GM12874 (cell line): Measurements from ENCODE around the gene ABCG4.

Source experiments
- TF ChIP-seq, protein P1 (sequence below): IDR thresholded peaks from 2 replicates; pipeline ENCODE4 v1.5.1; 2011; ENCODE audit warnings: low read depth, mild to moderate bottlenecking, control low read depth, low read length, moderate library complexity; ENCODE audit not compliant: insufficient read depth

Gene ABCG4

DNA sequence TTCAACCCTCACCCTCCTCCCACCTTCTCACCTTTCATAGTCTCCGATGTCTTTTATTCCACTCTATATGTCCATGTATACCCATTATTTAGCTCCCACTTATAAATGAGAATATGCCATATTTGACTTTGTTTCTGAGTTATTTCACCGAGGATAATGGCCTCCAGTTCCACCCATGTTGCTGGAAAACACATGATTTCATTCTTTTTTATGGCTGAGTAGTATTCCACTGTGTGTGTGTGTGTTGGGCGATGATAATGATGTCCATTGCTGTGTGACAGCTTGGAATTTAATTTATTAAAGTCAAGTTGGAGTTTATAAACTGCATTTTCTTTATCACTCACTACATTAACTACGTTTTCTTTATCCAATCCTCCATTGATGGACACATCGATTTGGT is 30.6 kb upstream of the ABCG4 start:
- TF ChIP-seq, protein P1, sequence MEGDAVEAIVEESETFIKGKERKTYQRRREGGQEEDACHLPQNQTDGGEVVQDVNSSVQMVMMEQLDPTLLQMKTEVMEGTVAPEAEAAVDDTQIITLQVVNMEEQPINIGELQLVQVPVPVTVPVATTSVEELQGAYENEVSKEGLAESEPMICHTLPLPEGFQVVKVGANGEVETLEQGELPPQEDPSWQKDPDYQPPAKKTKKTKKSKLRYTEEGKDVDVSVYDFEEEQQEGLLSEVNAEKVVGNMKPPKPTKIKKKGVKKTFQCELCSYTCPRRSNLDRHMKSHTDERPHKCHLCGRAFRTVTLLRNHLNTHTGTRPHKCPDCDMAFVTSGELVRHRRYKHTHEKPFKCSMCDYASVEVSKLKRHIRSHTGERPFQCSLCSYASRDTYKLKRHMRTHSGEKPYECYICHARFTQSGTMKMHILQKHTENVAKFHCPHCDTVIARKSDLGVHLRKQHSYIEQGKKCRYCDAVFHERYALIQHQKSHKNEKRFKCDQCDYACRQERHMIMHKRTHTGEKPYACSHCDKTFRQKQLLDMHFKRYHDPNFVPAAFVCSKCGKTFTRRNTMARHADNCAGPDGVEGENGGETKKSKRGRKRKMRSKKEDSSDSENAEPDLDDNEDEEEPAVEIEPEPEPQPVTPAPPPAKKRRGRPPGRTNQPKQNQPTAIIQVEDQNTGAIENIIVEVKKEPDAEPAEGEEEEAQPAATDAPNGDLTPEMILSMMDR = no peak

- TF ChIP-seq, protein P1 = no peak
Measured at GRCh38 chr11:119118946-119119345, 29.9 kb upstream of the ABCG4 start.

- TF ChIP-seq, protein P1 = no peak
Measured at GRCh38 chr11:119120639-119121007, 28.2 kb upstream of the ABCG4 start.

- TF ChIP-seq, protein P1 = no peak
Measured at GRCh38 chr11:119121008-119121810, 27.6 kb upstream of the ABCG4 start, which contains the start of gene HINFP. TSS of gene HINFP (plus strand) at chr11:119121580. CDS start at chr11:119126945, 5,365 bp downstream.

GRCh38 chr11:119121811-119122124 is 27.1 kb upstream of the ABCG4 start:
- TF ChIP-seq, protein P1 = no peak

GRCh38 chr11:119125821-119126220 is 23.0 kb upstream of the ABCG4 start:
- TF ChIP-seq, protein P1 = no peak

GRCh38 chr11:119126675-119127268 is 22.1 kb upstream of the ABCG4 start:
- TF ChIP-seq, protein P1 = no peak
